Middle frontal gyrus (tissue), 1 donor: ENCODE data around the gene TNFSF13B.

Experiments
- DNase-seq: peaks from one replicate; pipeline ENCODE4 v3.0.0-alpha.2; 2015; ENCODE audit warnings: low spot score; ENCODE audit errors: extremely low spot score

TNFSF13B gene

DNA sequence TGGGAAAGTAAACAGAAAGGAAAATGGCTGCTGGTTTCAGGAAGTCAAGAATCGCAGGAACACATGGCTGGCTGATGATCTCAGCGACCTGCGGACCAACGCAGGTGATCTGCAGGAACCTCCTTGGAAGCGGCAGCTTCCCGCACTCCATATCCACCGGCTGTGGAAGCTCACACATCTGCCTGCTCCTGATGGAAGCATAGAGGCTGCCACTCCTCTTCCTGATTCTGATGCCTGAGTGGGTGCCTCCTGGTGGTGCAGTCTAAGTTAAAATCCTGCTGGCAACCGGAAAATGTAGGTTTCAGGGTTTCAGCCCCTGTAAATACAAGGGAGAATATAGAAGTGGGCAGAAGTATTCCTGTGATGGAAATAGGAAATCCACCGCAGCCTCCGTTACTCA, 75.5 kb downstream of the TNFSF13B start:
- no peak for DNase-seq

- no peak for DNase-seq
These were observed 76.9 kb downstream of the TNFSF13B start for GRCh38 chr13:108346376-108346775.

DNA sequence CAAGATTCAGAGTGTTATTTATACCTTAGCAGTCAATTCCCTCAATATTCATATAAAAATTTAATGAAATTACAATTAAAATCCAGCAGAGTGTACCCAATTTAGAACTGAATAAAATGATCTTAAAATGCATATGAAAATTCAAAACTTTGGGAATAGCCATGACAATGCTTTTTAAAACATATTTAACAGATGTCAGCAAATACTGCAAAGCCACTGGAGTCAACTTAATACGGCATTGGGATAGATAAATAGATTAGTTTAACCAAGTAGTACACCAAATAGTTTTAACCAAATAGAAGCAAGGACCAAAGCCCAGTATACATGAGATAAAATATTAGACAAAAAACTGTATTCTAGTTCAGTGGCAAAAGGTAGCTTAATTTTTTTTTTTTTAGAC, 79.8 kb downstream of the TNFSF13B start:
- DNase-seq: no peak

- DNase-seq: no peak
These were observed 81.1 kb downstream of the TNFSF13B start for GRCh38 chr13:108350579-108350978.

- no peak for DNase-seq
These were observed 83.1 kb downstream of the TNFSF13B start for GRCh38 chr13:108352599-108352998.

- DNase-seq: no peak
These were observed 87.7 kb downstream of the TNFSF13B start for GRCh38 chr13:108357228-108357627.
